OCI-LY3 (cell line): ENCODE measurements around the gene DUS2.

Source experiments
- H2AFZ ChIP-seq: fragments of 200-600, 300-600 bp; shearing (Covaris generic); 2 replicates; pipeline ENCODE4 v1.6.0; 2014; ENCODE audit warnings: antibody characterized with exemption, low read depth, low read length
- H3K27ac ChIP-seq: fragments of 200-600, 300-600 bp; sonication (generic); 2 replicates; pipeline ENCODE4 v1.5.1; 2014; ENCODE audit warnings: mild to moderate bottlenecking, low read length, moderate library complexity, mixed read lengths
- H3K27me3 ChIP-seq: fragments of 200-600, 300-600 bp; sonication (generic); 2 replicates; pipeline ENCODE4 v1.6.1; 2014; ENCODE audit warnings: low read depth, low read length, mixed read lengths
- H3K36me3 ChIP-seq: fragments of 200-600, 300-600 bp; sonication (generic); replicated peaks from 2 replicates; pipeline ENCODE3; 2014; ENCODE audit warnings: low read depth, low read length, mixed read lengths
- H3K4me1 ChIP-seq: fragments of 300-600, 200-600 bp; sonication (generic); 2 replicates; pipeline ENCODE4 v1.6.1; 2014; ENCODE audit warnings: low read length, mixed read lengths
- H3K4me2 ChIP-seq: fragments of 200-600, 300-600 bp; sonication (generic); 2 replicates; pipeline ENCODE4 v1.6.1; 2014; ENCODE audit warnings: low read length, mixed read lengths
- H3K4me3 ChIP-seq: fragments of 300-600, 200-600 bp; sonication (generic); 2 replicates; pipeline ENCODE4 v1.5.1; 2014; ENCODE audit warnings: antibody characterized with exemption, mild to moderate bottlenecking, low read length, moderate library complexity
- H3K79me2 ChIP-seq: fragments of 300-600, 200-600 bp; shearing (Covaris generic); 2 replicates; pipeline ENCODE4 v1.6.1; 2014; ENCODE audit warnings: mild to moderate bottlenecking, low read length, mixed read lengths
- H3K9ac ChIP-seq: fragments of 300-600, 200-600 bp; shearing (Covaris generic); 2 replicates; pipeline ENCODE4 v1.6.0; 2014; ENCODE audit warnings: mild to moderate bottlenecking, low read length, moderate library complexity
- H3K9me3 ChIP-seq: fragments of 200-600, 300-600 bp; shearing (Covaris generic); 2 replicates; pipeline ENCODE4 v1.6.1; 2014; ENCODE audit warnings: low read length, mixed read lengths; ENCODE audit not compliant: insufficient read depth
- H4K20me1 ChIP-seq: fragments of 200-600, 300-600 bp; sonication (generic); 2 replicates; pipeline ENCODE4 v1.6.1; 2016; ENCODE audit warnings: low read length, mixed read lengths; ENCODE audit not compliant: insufficient read depth
- EZH2phosphoT487 ChIP-seq: fragments of 200-600 bp; shearing (Covaris generic); IDR thresholded peaks from 2 replicates; pipeline ENCODE4 v1.6.1; 2018; ENCODE audit warnings: antibody characterized with exemption, mixed run types, low read depth
- TF ChIP-seq, protein P1 (sequence below): fragments of 200-600, 300-600 bp; sonication (generic); IDR thresholded peaks from 2 replicates; pipeline ENCODE4 v1.5.1; 2014; ENCODE audit warnings: antibody characterized with exemption, low read length, low read depth

Gene DUS2

DNA sequence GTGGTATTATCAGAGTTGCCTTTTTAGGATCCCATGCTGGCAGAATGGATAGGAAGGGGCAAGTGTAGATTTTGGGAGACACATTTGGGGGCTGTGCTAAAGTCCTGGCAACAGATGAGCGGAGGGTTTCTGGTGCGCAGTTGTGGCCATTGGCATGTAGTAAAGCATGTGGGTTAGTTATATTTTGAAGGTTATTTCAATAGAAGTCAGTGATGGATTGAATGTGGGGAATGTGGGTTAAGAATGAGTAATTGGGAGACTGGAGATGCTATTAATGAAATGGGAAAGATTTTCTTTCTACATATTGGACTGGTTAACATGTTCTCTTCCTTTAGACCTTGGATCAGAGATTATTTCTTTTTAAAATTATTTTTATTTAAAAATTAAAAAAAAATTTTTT lies 10.0 kb downstream of the DUS2 start:
- no peak for TF ChIP-seq EZH2phosphoT487
- TF ChIP-seq, protein P1, sequence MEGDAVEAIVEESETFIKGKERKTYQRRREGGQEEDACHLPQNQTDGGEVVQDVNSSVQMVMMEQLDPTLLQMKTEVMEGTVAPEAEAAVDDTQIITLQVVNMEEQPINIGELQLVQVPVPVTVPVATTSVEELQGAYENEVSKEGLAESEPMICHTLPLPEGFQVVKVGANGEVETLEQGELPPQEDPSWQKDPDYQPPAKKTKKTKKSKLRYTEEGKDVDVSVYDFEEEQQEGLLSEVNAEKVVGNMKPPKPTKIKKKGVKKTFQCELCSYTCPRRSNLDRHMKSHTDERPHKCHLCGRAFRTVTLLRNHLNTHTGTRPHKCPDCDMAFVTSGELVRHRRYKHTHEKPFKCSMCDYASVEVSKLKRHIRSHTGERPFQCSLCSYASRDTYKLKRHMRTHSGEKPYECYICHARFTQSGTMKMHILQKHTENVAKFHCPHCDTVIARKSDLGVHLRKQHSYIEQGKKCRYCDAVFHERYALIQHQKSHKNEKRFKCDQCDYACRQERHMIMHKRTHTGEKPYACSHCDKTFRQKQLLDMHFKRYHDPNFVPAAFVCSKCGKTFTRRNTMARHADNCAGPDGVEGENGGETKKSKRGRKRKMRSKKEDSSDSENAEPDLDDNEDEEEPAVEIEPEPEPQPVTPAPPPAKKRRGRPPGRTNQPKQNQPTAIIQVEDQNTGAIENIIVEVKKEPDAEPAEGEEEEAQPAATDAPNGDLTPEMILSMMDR: no peak
- Histone ChIP-seq H3K79me2 (no peaks in the 10 kb centered on the region; the same call in 1 of the 2 replicates), H4K20me1 (no peaks in the 10 kb centered on the region), H3K36me3 (peaks cover 6% of the 10 kb centered on the region), H3K4me2 (no peak overlapping the region), H3K4me3 (no peak overlapping the region), H2AFZ (no peak overlapping the region), H3K9me3 (no peaks in the 10 kb centered on the region), H3K9ac (no peak overlapping the region), H3K27me3 (no peaks in the 10 kb centered on the region), H3K27ac (no peak overlapping the region), H3K4me1 (peaks cover 13% of the 10 kb centered on the region)

DNA sequence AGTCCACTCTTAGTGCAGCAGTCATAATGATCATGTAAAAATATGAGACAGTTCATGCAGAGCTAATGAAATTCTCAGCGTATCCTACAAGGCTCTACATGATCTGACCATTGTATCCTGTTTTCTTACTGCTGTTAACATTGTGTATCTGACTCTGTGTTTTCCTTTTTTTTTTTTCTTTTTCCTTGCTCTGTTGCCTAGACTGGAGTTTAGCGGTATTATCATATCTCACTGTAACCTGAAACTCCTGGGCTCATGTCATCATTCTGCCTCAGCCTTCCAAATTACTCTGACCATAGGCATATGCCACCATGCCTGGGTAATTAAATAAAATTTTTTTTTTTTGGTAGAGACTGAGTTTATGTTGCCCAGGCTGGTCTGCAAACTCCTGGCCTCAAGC lies 12.1 kb downstream of the DUS2 start:
- no peak overlapping the region for H2AFZ ChIP-seq
- H3K36me3 ChIP-seq: peaks cover 4% of the 10 kb centered on the region
- H3K79me2 ChIP-seq: no peaks in the 10 kb centered on the region
- H4K20me1 ChIP-seq: no peaks in the 10 kb centered on the region
- H3K9ac ChIP-seq: no peak overlapping the region
- TF ChIP-seq, protein P1: no peak
- TF ChIP-seq EZH2phosphoT487: no peak
- H3K27me3 ChIP-seq: no peaks in the 10 kb centered on the region
- peaks cover 31% of the 10 kb centered on the region for H3K4me1 ChIP-seq
- H3K4me3 ChIP-seq: no peak overlapping the region
- no peak overlapping the region for H3K4me2 ChIP-seq
- no peak overlapping the region for H3K27ac ChIP-seq
- no peaks in the 10 kb centered on the region for H3K9me3 ChIP-seq

DNA sequence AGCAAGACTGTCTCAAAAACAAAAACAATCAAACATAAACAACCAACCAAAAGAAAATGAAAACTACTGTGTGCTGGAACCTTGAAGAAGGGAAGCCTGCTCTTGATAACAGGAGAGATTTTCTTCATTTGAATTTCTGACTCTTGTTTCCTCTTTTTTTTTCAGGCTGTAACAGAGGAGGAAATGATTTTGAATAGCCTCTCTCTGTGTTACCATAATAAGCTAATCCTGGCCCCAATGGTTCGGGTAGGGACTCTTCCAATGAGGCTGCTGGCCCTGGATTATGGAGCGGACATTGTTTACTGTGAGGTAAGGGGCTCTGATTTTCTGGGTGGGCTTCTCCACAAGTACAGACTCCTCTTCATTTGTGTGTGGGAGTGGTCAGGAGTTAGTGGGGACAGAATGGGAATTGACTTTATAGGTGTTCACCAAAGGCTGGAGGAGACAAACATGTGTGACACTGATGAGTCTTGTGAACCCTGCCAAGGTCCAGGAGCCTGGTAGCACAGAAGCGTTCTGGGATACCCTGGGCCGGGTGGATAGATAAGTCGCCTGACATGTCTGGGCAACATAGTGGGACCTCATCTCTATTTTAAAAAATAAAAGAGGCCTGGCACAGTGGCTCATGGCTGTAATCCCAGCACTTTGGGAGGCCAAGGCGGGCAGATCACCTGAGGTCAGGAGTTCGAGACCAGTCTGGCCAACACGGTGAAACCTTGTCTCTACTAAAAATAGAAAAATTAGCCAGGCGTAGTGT lies 14.9 kb downstream of the DUS2 start:
- H3K9me3 ChIP-seq: no peaks in the 10 kb centered on the region
- TF ChIP-seq EZH2phosphoT487: no peak
- TF ChIP-seq, protein P1: no peak
- peak overlapping the region; percentile 95 for H3K27ac ChIP-seq
- H3K4me2 ChIP-seq: peak overlapping the region; percentile 96
- peaks cover 34% of the 10 kb centered on the region for H3K4me1 ChIP-seq
- peak overlapping the region; percentile 71 for H3K4me3 ChIP-seq
- peaks cover 9% of the 10 kb centered on the region for H3K36me3 ChIP-seq
- H2AFZ ChIP-seq: 0 out of 2 replicates have a peak overlapping the region, but pooled peaks have one; percentile 20
- no peaks in the 10 kb centered on the region for H3K27me3 ChIP-seq
- H3K79me2 ChIP-seq: peaks cover 4% of the 10 kb centered on the region; the same call in 1 of the 2 replicates
- 0 out of 2 replicates have a peak, but pooled peaks cover 4% of the 10 kb centered on the region for H4K20me1 ChIP-seq
- peak overlapping the region; percentile 75 for H3K9ac ChIP-seq

DNA sequence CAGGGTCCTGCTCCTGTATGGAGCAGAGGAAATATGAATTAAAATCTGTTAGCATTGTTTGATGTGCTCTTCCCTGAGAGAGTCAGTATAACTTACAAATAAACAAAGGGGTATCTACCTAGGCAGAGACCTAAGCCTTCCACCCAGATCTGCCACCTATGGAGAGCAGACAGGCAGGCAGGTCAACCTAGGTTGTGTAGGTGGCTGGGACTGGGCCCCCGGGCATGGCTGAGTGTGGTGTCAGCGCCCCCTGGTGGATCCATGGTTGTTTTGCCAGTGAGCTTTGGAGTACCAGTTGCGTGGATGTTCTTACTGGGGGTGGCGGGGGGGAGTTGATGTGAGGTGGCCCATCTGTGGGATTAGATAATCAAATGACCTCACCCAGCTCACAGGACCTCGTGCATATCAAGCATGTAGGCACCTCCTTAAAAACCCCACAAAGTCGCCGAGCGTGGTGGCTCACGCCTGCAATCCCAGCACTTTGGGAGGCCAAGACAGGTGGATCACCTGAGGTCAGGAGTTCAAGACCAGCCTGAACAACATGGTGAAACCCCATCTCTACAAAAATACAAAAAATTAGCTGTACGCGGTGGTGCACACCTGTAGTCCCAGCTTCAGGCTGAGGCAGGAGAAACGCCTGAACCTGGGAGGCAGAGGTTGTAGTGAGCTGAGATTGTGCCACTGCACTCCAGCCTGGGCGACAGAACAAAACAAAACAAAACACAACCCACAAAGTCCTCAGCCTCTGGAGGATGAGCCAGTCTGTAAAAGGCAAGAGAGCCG lies 17.6 kb downstream of the DUS2 start:
- H3K79me2 ChIP-seq: peaks cover 4% of the 10 kb centered on the region; the same call in 1 of the 2 replicates
- H3K9ac ChIP-seq: peak overlapping the region; percentile 30; the same call in 1 of the 2 replicates
- peak overlapping the region; percentile 11; the same call in 1 of the 2 replicates for H3K4me3 ChIP-seq
- peaks cover 9% of the 10 kb centered on the region for H3K36me3 ChIP-seq
- H2AFZ ChIP-seq: no peak overlapping the region
- no peaks in the 10 kb centered on the region for H3K27me3 ChIP-seq
- peaks cover 34% of the 10 kb centered on the region for H3K4me1 ChIP-seq
- H3K4me2 ChIP-seq: peak overlapping the region; percentile 30
- H3K27ac ChIP-seq: peak overlapping the region; percentile 62
- H3K9me3 ChIP-seq: no peaks in the 10 kb centered on the region
- H4K20me1 ChIP-seq: 0 out of 2 replicates have a peak, but pooled peaks cover 4% of the 10 kb centered on the region
- no peak for TF ChIP-seq EZH2phosphoT487
- TF ChIP-seq, protein P1: peak; percentile 93
